Choroid plexus epithelial cell (primary cell): ENCODE results near the gene TUT4.
A peak's percentile ranks its signal among the peaks of the same experiment; 100 is the strongest.

Source experiments
- DNase-seq: peaks from one replicate; pipeline ENCODE4 v3.0.0-alpha.2; 2010; ENCODE audit warnings: low read depth
- H3K4me3 ChIP-seq: 2 replicates; pipeline ENCODE4 v1.5.1; 2011; ENCODE audit warnings: low read depth, mild to moderate bottlenecking, control low read depth, low read length, moderate library complexity
- TF ChIP-seq, protein P1 (sequence below): conservative IDR thresholded peaks from 2 replicates; pipeline ENCODE4 v1.5.1; 2011; ENCODE audit warnings: low read depth, mild to moderate bottlenecking, control low read depth, inconsistent platforms, low read length, moderate library complexity

TUT4 gene

GRCh38 chr1:52551507-52552235 lies 1.2 kb downstream of the TUT4 start:
- TF ChIP-seq, protein P1, sequence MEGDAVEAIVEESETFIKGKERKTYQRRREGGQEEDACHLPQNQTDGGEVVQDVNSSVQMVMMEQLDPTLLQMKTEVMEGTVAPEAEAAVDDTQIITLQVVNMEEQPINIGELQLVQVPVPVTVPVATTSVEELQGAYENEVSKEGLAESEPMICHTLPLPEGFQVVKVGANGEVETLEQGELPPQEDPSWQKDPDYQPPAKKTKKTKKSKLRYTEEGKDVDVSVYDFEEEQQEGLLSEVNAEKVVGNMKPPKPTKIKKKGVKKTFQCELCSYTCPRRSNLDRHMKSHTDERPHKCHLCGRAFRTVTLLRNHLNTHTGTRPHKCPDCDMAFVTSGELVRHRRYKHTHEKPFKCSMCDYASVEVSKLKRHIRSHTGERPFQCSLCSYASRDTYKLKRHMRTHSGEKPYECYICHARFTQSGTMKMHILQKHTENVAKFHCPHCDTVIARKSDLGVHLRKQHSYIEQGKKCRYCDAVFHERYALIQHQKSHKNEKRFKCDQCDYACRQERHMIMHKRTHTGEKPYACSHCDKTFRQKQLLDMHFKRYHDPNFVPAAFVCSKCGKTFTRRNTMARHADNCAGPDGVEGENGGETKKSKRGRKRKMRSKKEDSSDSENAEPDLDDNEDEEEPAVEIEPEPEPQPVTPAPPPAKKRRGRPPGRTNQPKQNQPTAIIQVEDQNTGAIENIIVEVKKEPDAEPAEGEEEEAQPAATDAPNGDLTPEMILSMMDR = no peak
- DNase-seq = peak; percentile 60
- H3K4me3 ChIP-seq = peak overlapping the region; percentile 88

GRCh38 chr1:52550447-52550846 lies 2.4 kb downstream of the TUT4 start:
- no peak overlapping the region for H3K4me3 ChIP-seq
- TF ChIP-seq, protein P1 = no peak
- DNase-seq = no peak

DNA sequence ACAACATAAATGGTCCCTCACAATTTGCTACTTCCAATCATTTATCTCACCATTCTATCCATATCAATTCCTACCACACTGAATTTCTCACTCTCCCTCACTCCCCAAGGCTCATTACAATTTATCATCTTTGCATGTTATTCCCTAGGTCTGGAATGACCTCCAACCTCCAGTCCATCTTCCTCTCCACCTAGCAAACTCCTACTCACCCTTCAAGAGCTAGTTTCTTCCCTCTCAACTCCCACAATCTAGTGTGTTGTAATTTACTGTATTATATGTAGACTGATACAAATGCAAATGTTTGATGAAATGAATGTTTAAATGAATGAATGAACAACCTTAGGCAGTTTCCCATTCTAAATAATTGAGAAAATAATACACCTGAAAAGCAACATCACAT lies 3.6 kb downstream of the TUT4 start:
- no peak overlapping the region for H3K4me3 ChIP-seq
- TF ChIP-seq, protein P1 = no peak
- DNase-seq = no peak

GRCh38 chr1:52546852-52547251 lies 6.0 kb downstream of the TUT4 start:
- TF ChIP-seq, protein P1 = no peak
- no peak for DNase-seq
- no peak overlapping the region for H3K4me3 ChIP-seq

- TF ChIP-seq, protein P1 = no peak
- DNase-seq = no peak
- H3K4me3 ChIP-seq = no peak overlapping the region
Observed at GRCh38 chr1:52544665-52545525, 8.0 kb downstream of the TUT4 start.

- no peak for DNase-seq
- TF ChIP-seq, protein P1 = no peak
- H3K4me3 ChIP-seq = no peak overlapping the region
Observed at GRCh38 chr1:52542085-52542688, 10.7 kb downstream of the TUT4 start.
